Suprapubic skin (tissue), 4 donors: ENCODE results near the gene TMEM72.
"Not testable (repeated sequence)": the region's sequence is repeated elsewhere in the genome, so short reads cannot be mapped to it uniquely, and the experiment has no call there.

Experiments
- CTCF ChIP-seq, 2 donors: fragments of 200-600 bp in 1 of 2; fragments of 450-650 bp in 1 of 2; sonication (generic) in 1 of 2; IDR thresholded peaks; one replicate each; pipeline ENCODE4 v1.5.1; 2016 to 2019; ENCODE audit warnings: antibody characterized with exemption in 2 of 2, mild to moderate bottlenecking in 1 of 2, moderate library complexity in 1 of 2
- POLR2A ChIP-seq, 2 donors: fragments of 450-650 bp; IDR thresholded peaks; one replicate each; pipeline ENCODE4 v1.6.1; 2017; ENCODE audit warnings: antibody characterized with exemption in 2 of 2, mild to moderate bottlenecking in 2 of 2, moderate library complexity in 2 of 2
- POLR2AphosphoS5 ChIP-seq, 3 donors: sonication (generic); formaldehyde crosslinking; IDR thresholded peaks; one replicate each; pipeline ENCODE4 v1.6.1; 2017; ENCODE audit warnings: antibody characterized with exemption in 3 of 3

GRCh38 chr10:44866367-44866766 is 44.8 kb upstream of the TMEM72 start:
- TF ChIP-seq CTCF, POLR2AphosphoS5, POLR2A (IDR thresholded peaks at IDR 0.05): not testable (repeated sequence)
